ENCODE results near the gene ZBTB16. TPM values are rescaled to one million over a fixed set of nuclear protein-coding genes. Genes with fewer than 3 reads are reported as not detected.

The ZBTB16 gene
- total and polyA plus RNA-seq, 2 donors (not counting 3 experiments of a cell fraction or from before 2014, with no cell fraction given) = 9.8 to 20.3 TPM

DNA sequence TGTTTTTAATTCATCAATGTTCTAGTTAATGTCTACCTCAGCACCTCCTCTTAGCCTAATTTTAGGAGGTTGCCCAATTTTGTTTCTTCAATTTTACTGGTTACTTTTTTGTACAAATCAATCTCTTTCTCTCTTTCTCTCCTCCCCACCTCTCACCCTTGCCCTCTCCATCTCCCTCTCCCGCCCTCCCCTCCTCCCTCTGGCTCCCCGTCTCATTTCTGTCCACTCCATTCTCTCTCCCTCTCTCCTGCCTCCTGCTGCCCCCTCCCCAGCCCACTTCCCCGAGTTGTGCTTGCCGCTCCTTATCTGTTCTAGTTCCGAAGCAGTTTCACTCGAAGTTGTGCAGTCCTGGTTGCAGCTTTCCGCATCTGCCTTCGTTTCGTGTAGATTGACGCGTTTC, 195.8 kb downstream of the ZBTB16 start:
- Histone ChIP-seq H3K36me3 (ENCODE audit: control insufficient read depth in 2 of 2, extremely low read depth in 1 of 2, insufficient read depth in 2 of 2, low read length in 2 of 2) (peaks cover 0 to 7% of the 10 kb centered on the region in 2 experiments), H4K20me1 (replicated peaks; ENCODE audit: control insufficient read depth, extremely low read depth, insufficient read depth, low read length) (no peaks in the 10 kb centered on the region), H3K79me2 (ENCODE audit: control insufficient read depth, insufficient read depth, low read length) (no peaks in the 10 kb centered on the region), H3K27me3 (ENCODE audit: control insufficient read depth in 2 of 2, insufficient read depth in 2 of 2, low read length in 2 of 2) (no peaks in the 10 kb centered on the region), H3K9ac (replicated peaks; ENCODE audit: extremely low read depth, insufficient read depth, low read length) (no peak overlapping the region), H3K27ac (ENCODE audit: insufficient read depth, low read depth, low read length) (no peak overlapping the region), H3K9me3 (replicated peaks; ENCODE audit: control insufficient read depth, insufficient read depth, low read length) (no peaks in the 10 kb centered on the region), H3K4me1 (ENCODE audit: control insufficient read depth, extremely low read depth, insufficient read depth, low read length) (no peaks in the 10 kb centered on the region), H3K9me1 (replicated peaks; ENCODE audit: control insufficient read depth, extremely low read depth, insufficient read depth, low read length) (no peaks in the 10 kb centered on the region), H3K4me2 (ENCODE audit: insufficient read depth, low read length) (no peak overlapping the region), H2AFZ (ENCODE audit: low read depth, low read length) (no peak overlapping the region), H3K4me3 (replicated peaks in 1 of 3; ENCODE audit: insufficient read depth in 1 of 3, low read depth in 1 of 3, low read length in 3 of 3) (no peak overlapping the region)
- dilution Hi-C loops (cut with MboI; ENCODE audit: extremely low pct_ligation_motif_present, low sequenced_read_pairs) = loop anchor here (25.0 kb wide), 1 partner anchor 218 kb away; no protein-coding TSS in a partner anchor
- TF ChIP-seq GATA2 (IDR thresholded peaks at IDR 0.05; ENCODE audit: insufficient read depth, insufficient read length, low read depth, low read length) (no peak), POLR2A (IDR thresholded peaks at IDR 0.05; ENCODE audit: low read depth, low read length) (no peak), POLR2AphosphoS5 (IDR thresholded peaks at IDR 0.05; ENCODE audit: insufficient read depth, low read depth, low read length) (no peak), MYC (IDR thresholded peaks at IDR 0.05; ENCODE audit: low read depth, low read length) (no peak), JUN (IDR thresholded peaks at IDR 0.05; ENCODE audit: borderline replicate concordance, insufficient read depth, insufficient read length, low read depth) (no peak), EZH2 (IDR thresholded peaks at IDR 0.05; ENCODE audit: borderline replicate concordance, low read depth, low read length, severe bottlenecking) (no peak), FOS (IDR thresholded peaks at IDR 0.05; ENCODE audit: borderline replicate concordance, insufficient read depth, low read length) (no peak)
- TF ChIP-seq, protein P1, sequence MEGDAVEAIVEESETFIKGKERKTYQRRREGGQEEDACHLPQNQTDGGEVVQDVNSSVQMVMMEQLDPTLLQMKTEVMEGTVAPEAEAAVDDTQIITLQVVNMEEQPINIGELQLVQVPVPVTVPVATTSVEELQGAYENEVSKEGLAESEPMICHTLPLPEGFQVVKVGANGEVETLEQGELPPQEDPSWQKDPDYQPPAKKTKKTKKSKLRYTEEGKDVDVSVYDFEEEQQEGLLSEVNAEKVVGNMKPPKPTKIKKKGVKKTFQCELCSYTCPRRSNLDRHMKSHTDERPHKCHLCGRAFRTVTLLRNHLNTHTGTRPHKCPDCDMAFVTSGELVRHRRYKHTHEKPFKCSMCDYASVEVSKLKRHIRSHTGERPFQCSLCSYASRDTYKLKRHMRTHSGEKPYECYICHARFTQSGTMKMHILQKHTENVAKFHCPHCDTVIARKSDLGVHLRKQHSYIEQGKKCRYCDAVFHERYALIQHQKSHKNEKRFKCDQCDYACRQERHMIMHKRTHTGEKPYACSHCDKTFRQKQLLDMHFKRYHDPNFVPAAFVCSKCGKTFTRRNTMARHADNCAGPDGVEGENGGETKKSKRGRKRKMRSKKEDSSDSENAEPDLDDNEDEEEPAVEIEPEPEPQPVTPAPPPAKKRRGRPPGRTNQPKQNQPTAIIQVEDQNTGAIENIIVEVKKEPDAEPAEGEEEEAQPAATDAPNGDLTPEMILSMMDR (IDR thresholded peaks at IDR 0.05; ENCODE audit: extremely low read depth in 1 of 2, insufficient read depth in 1 of 2, low read depth in 1 of 2, low read length in 2 of 2) = no peak
- TF ChIP-seq, protein P2, sequence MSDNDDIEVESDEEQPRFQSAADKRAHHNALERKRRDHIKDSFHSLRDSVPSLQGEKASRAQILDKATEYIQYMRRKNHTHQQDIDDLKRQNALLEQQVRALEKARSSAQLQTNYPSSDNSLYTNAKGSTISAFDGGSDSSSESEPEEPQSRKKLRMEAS (IDR thresholded peaks at IDR 0.05; ENCODE audit: insufficient read depth, insufficient read length) = no peak
- intact Hi-C loops (cut with micrococcal nuclease) = no loop called here
- BruUV-seq (replicated peaks) = no TSS peak
- FAIRE-seq (no peak), DNase-seq (ENCODE audit: low read depth, low spot score) (no peak)
- ChIA-PET POLR2A (no interaction called here), CTCF (interaction anchor here (11.9 kb wide), 1 partner anchor 260 kb away, joined by 539 read pairs; no protein-coding TSS in a partner anchor)

All from endothelial cell of umbilical vein (primary cell).